HepG2 (cell line): ENCODE data around the gene SECTM1. TPM values are rescaled to one million over a fixed set of nuclear protein-coding genes. Genes with fewer than 3 reads are reported as not detected.

Experiments
- MEIS2 ChIP-seq: sonication (generic); formaldehyde crosslinking; IDR thresholded peaks from 2 replicates; pipeline ENCODE4 v1.9.0; 2021; ENCODE audit warnings: mild to moderate bottlenecking, missing genetic modification reagents
- MLX ChIP-seq: IDR thresholded peaks from 2 replicates; pipeline ENCODE4 v1.6.1; 2016
- MXD4 ChIP-seq: IDR thresholded peaks from 2 replicates; pipeline ENCODE4 v1.6.1; 2016; ENCODE audit warnings: mild to moderate bottlenecking, missing biosample characterization, missing genetic modification reagents
- MYNN ChIP-seq: sonication (generic); formaldehyde crosslinking; IDR thresholded peaks from 2 replicates; pipeline ENCODE4 v1.4.0; 2020; ENCODE audit warnings: mild to moderate bottlenecking, low read depth, missing genetic modification reagents
- NFYC ChIP-seq: IDR thresholded peaks from 2 replicates; pipeline ENCODE4 v1.6.1; 2016; ENCODE audit warnings: missing genetic modification reagents, missing compliant biosample characterization
- SSRP1 ChIP-seq: IDR thresholded peaks from 2 replicates; pipeline ENCODE4 v1.6.1; 2016; ENCODE audit warnings: control low read depth
- YEATS2 ChIP-seq: sonication (generic); formaldehyde crosslinking; IDR thresholded peaks from 2 replicates; pipeline ENCODE4 v1.4.0; 2020; ENCODE audit warnings: missing genetic modification reagents, borderline replicate concordance
- ZFP91 ChIP-seq: sonication (generic); formaldehyde crosslinking; IDR thresholded peaks from 2 replicates; pipeline ENCODE4 v1.9.0; 2022; ENCODE audit warnings: missing genetic modification reagents, mild to moderate bottlenecking, borderline replicate concordance
- ZNF770 ChIP-seq: sonication (generic); formaldehyde crosslinking; IDR thresholded peaks from 2 replicates; pipeline ENCODE4 v1.5.0; 2020; ENCODE audit warnings: mild to moderate bottlenecking, missing genetic modification reagents
- ZNF800 ChIP-seq: sonication (generic); formaldehyde crosslinking; IDR thresholded peaks from 2 replicates; pipeline ENCODE4 v1.4.0; 2020; ENCODE audit warnings: missing genetic modification reagents
- polyA plus RNA-seq, 8 experiments: library from polyadenylated mRNA; depleted of rRNA in 3 of 8; stranded (reverse) in 7 of 8; unstranded in 1 of 8; fragments of >200 nt; fragmentation: Illumina TruSeq in 4 of 8; extraction: Trizol in 4 of 8; gene quantifications; 2 replicates each; pipeline versions ENCODE4 v1.2.1 to v1.2.3, GENCODE V29; 2011 to 2016; ENCODE audit warnings: low read depth in 4 of 8, missing spikeins in 1 of 8, mixed read lengths in 1 of 8; ENCODE audit not compliant: insufficient read depth in 1 of 8
- total RNA-seq, 5 experiments: library from RNA; depleted of rRNA; stranded (reverse); fragments of >200 nt; fragmentation: Illumina TruSeq; extraction: Trizol; gene quantifications; 2 replicates each; pipeline ENCODE4 v1.2.3, GENCODE V29; 2016; ENCODE audit warnings: low read depth in 1 of 5

SECTM1 gene
- total and polyA plus RNA-seq, 2 of the 13 experiments (the other 11 are each of a cell fraction or from before 2014, with no cell fraction given): 3.5 to 5.3 TPM

- TF ChIP-seq MLX (CRISPR knock-in tag) (no peak), MXD4 (CRISPR knock-in tag) (peak; percentile 39; the same call in 1 of the 2 replicates), ZNF800 (CRISPR knock-in tag) (0 out of 2 replicates have a peak, but pooled peaks have one; percentile 14), SSRP1 (CRISPR knock-in tag) (peak; percentile 49), MYNN (no peak), NFYC (CRISPR knock-in tag) (no peak), YEATS2 (CRISPR knock-in tag) (0 out of 2 replicates have a peak, but pooled peaks have one; percentile 34), ZFP91 (peak; percentile 22; the same call in 1 of the 2 replicates), MEIS2 (CRISPR knock-in tag) (peak; percentile 48; the same call in 1 of the 2 replicates), ZNF770 (peak; percentile 84)
Observed at GRCh38 chr17:82294064-82294773, 39.3 kb downstream of the SECTM1 start (continued).
